ENCODE measurements around the gene TUFM.
"Not testable (repeated sequence)": the region's sequence is repeated elsewhere in the genome, so short reads cannot be mapped to it uniquely, and the experiment has no call there.

Gene TUFM

GRCh38 chr16:28875134-28876018 is 29.2 kb upstream of the TUFM start:
- no peak for DNase-seq

GRCh38 chr16:28874406-28874805 is 28.3 kb upstream of the TUFM start:
- DNase-seq, result no peak

- DNase-seq, result no peak
Observed at GRCh38 chr16:28873543-28874201, 27.5 kb upstream of the TUFM start.

- DNase-seq, result no peak
Observed at GRCh38 chr16:28872952-28873351, 26.8 kb upstream of the TUFM start.

GRCh38 chr16:28869201-28869600 is 23.1 kb upstream of the TUFM start:
- no peak for DNase-seq

- not testable (repeated sequence) for DNase-seq
Observed at GRCh38 chr16:28867646-28868045, 21.5 kb upstream of the TUFM start.

GRCh38 chr16:28867241-28867640 is 21.1 kb upstream of the TUFM start:
- DNase-seq, result no peak

- DNase-seq, result no peak
Observed at GRCh38 chr16:28866454-28866804, 20.3 kb upstream of the TUFM start.

GRCh38 chr16:28865722-28866453 is 19.7 kb upstream of the TUFM start:
- no peak for DNase-seq

GRCh38 chr16:28865001-28865688 is 19.0 kb upstream of the TUFM start:
- DNase-seq, result no peak

GRCh38 chr16:28863929-28864793 is 18.0 kb upstream of the TUFM start:
- no peak for DNase-seq

- DNase-seq, result no peak
Observed at GRCh38 chr16:28859326-28859725, 13.2 kb upstream of the TUFM start.

GRCh38 chr16:28858421-28858820 is 12.3 kb upstream of the TUFM start:
- peak; percentile 49 for DNase-seq

- DNase-seq, result no peak
Observed at GRCh38 chr16:28846933-28847273, 755 bp upstream of the TUFM start.

- no peak for DNase-seq
Observed at GRCh38 chr16:28845761-28846079, 428 bp downstream of the TUFM start.

GRCh38 chr16:28845293-28845692 is 855 bp downstream of the TUFM start:
- DNase-seq, result peak; percentile 64

- DNase-seq, result no peak
Observed at GRCh38 chr16:28844226-28844885, 1.8 kb downstream of the TUFM start.

GRCh38 chr16:28843766-28844165 is 2.4 kb downstream of the TUFM start:
- no peak for DNase-seq

GRCh38 chr16:28842696-28843095 is 3.5 kb downstream of the TUFM start:
- DNase-seq, result no peak

GRCh38 chr16:28839899-28840298 is 6.2 kb downstream of the TUFM start:
- DNase-seq, result no peak

- no peak for DNase-seq
Observed at GRCh38 chr16:28839004-28839639, 7.0 kb downstream of the TUFM start.
